GM12873 (cell line): ENCODE measurements around the gene UROD.

Source experiments
- CTCF ChIP-seq: IDR thresholded peaks from 2 replicates; pipeline ENCODE4 v1.5.1; 2012; ENCODE audit warnings: low read depth, mild to moderate bottlenecking, moderate library complexity, low read length, control low read depth; ENCODE audit not compliant: insufficient read depth; ENCODE audit errors: missing control alignments

Gene UROD

GRCh38 chr1:45004281-45004920, 7.7 kb upstream of the UROD start:
- TF ChIP-seq CTCF, result no peak

- no peak for TF ChIP-seq CTCF
Observed at GRCh38 chr1:45005761-45006160, 6.3 kb upstream of the UROD start.

- no peak for TF ChIP-seq CTCF
Observed at GRCh38 chr1:45007311-45007710, 4.7 kb upstream of the UROD start.

GRCh38 chr1:45008076-45008475, 4.0 kb upstream of the UROD start:
- no peak for TF ChIP-seq CTCF

GRCh38 chr1:45008516-45008915, 3.5 kb upstream of the UROD start:
- no peak for TF ChIP-seq CTCF

- TF ChIP-seq CTCF, result no peak
Observed at GRCh38 chr1:45009296-45009865, 2.7 kb upstream of the UROD start.

GRCh38 chr1:45009956-45010854, 1.8 kb upstream of the UROD start:
- TF ChIP-seq CTCF, result no peak
